ENCODE results near the gene SLC6A17.

Gene SLC6A17

DNA sequence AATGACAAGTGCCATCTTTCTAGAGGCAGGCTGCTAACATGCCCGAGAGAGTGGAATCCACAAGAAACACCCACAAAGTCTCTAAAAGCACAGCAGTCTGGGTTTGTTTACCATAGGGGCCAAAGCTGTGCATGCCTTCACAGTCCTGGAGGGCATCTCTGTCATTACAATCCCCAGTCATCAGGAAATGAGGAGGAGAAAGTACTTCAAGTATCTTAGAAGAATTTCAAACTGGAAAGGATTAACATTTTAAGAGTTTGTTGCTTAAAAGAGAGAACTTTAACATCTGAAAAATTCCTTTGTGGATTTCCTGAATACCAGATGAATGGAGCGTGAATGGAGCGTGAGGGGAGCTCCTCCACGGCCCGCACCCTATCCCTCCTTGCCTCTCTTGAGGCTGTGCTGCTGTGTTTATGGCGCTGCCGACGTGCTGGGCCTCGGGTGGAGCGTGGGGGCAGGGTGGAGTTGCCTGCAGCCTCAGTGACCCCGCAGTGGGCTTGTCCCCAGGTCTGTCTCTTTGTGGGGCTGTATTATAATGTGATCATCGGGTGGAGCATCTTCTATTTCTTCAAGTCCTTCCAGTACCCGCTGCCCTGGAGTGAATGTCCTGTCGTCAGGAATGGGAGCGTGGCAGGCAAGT lies 23.3 kb downstream of the SLC6A17 start:
- DNase-seq (ENCODE audit: low spot score), result no peak

DNA sequence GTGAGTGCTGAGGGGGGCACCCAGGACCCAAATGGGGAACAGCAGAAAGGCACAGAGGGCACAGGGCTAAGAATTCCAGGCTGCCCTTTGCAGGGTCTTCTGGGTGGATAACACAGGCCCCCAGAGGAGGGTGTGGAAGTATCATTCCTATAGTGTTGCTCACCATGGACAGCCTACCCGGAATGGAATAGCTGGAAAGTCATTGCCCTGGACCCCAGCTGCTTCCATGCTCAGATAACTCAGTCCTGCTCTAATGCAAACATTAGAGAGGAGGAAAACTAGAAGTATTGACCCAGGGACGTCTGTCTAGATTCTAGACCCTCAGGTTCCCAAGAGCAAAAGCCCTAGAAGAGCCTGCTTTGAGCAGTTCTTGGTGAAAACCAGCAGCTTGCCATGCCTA lies 24.7 kb downstream of the SLC6A17 start:
- no peak for DNase-seq (ENCODE audit: low spot score)

DNA sequence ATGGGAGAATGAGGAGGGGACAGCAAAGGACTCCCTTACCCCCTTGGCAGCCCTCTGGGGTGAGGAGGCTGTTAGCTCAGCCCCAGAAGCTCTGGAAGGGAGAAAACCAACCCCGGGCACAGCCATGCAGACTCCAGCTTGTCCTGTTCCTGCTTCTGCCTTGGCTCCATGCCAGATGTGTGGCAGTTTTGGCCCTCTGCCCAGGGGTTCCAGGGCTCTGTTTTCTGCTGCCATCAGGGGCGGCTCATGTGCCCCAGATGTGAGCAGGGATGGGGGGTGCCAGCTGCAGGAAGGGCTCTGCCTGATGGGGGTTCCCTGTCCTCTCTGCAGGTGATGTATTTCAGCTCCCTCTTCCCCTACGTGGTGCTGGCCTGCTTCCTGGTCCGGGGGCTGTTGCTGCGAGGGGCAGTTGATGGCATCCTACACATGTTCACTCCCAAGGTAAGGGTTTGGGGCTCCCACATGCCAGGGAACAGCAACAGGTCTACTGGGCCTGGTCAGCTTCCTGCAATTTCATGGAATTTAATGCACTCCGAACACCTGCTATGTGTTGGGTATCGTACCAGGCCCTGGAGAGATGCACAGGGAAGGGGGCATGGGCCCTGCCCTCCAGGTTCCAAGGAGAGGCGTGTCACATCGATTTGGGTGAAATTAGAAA lies 26.1 kb downstream of the SLC6A17 start:
- DNase-seq (ENCODE audit: low spot score), result no peak

DNA sequence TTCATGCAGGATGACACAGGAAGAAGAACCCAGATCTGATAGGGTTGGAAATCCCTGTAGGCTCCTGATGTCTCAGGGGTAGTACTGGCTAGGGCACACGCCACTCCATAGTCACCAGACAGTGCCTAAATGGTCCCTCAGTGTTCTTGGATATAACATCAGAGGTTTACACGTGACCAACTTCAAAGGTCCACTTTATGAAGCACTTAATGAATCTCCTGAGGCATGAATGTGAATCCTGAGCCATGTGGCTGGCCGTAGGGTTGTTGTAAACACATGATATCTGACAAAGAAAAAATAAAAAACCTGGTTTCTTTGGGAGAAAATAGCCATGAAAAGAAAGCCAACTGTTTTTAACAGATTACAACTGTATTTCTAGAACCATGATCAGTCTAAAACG lies 27.5 kb downstream of the SLC6A17 start:
- no peak for DNase-seq (ENCODE audit: low spot score)

DNA sequence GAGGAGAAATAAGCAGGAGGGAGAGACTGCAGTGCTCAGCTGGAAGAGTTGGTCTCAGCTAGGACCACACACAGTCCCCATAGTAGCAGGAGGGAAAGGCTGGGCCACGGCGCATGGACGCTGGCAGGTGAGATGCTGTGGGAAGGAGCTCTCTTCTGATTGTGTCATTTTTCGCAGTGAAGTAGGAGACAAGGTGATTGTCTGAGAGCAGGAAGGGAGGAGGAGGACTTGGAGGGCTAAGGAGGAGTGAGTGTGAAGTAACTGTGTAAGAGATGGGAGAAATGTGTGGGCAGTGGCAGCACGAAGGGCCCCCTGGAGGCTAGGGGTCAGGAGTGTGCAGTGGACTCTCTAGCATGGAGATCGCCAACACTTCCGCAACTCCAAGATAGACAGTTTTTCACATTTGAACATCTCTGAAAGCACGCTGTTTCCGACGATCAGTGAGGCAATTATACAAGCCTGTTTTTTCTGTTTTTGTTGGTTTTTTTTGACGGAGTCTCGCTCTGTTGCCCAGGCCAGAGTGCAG lies 33.4 kb downstream of the SLC6A17 start:
- DNase-seq (ENCODE audit: low spot score), result no peak

DNA sequence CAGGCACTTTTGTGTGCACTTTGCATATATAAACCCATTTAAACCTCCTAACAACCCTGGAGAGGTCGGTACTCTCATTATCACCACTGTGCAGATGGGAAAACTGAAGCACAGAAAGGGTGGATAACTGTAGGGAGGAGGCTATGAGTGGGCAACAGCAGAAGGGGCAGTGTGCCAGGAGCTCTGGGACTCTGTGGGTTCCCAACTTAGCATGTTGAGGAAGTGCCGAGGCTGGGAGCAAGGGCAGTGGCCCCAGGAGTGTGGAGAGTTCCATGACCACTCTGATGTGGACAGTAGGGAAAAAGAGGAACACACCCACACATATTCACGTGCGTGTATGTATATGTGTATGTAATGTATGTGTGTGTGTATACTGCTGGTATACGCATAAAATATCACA lies 34.2 kb downstream of the SLC6A17 start:
- DNase-seq (ENCODE audit: low spot score), result no peak

DNA sequence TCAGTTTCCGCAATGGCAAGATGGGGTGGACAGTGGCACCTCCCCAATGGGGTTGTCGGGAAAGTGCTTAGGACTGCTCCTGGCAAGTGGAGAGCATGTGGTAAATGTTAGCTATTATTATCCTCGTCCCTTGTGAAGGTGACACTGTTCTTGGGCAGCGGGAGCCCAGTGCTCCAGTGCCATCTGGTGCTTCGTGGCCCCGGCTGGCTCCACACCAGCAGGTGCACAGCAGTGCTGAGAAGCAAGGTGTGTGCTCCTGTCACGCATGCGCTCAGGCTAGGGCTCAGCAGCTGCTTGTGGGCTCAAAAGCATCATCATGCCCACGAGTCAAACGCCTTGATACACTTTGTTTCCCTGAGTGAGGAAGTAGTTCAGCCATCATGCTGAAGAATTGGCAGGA lies 34.9 kb downstream of the SLC6A17 start:
- no peak for DNase-seq (ENCODE audit: low spot score)

DNA sequence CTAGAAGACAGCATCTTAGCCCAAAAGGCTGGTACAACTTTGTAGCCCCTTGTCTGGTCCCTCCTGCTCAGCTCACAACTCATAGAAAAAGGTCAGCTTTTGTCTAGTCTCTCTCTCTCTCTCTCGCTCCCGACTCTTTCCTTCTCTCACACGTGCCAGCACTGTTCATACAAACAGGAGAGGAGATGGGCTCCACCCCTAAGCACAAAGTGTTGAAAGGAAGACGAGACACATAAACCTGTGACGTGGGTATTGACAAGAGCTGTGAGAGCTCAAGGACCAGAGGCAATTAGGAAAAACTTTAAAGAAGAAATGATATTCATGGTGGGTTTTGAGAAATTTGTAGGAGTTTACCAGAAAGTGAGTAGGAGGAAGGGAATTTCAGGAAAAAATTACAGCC lies 36.3 kb downstream of the SLC6A17 start:
- DNase-seq (ENCODE audit: low spot score), result no peak

DNA sequence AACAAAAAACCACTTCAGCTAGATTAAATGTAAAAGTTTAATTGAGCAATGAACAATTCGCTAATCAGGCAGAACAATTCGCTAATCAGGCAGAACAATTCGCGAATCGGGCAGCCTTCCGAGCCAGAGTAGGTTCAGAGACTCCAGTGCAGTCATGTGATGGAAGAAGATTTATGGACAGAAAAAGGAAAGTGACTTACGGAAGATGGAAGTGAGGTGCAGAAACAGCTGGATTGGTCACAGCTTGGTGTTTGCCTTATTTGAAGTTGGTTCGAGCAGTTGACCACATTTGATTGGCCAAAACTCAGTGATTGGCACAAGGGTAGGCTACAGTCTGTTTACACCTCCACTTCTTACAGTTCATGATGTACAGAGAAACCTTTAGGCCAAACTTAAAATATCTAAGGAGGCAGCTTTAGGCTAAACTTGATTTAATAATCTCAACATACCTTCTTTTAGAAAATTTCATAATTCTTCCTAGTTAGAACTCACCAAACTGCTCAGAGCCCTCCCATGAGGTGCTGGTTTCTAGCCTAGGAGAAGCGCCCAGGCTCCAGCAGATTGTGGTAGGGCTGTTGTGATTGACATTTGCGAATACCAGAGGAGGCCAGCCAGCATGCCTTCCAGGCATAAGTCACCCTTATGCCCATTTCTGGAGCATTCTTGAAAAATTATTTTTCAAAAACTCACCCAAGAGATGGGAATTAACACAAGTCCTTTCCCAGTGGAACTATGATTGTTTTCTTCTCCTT lies 37.0 kb downstream of the SLC6A17 start:
- DNase-seq (ENCODE audit: low spot score), result no peak

DNA sequence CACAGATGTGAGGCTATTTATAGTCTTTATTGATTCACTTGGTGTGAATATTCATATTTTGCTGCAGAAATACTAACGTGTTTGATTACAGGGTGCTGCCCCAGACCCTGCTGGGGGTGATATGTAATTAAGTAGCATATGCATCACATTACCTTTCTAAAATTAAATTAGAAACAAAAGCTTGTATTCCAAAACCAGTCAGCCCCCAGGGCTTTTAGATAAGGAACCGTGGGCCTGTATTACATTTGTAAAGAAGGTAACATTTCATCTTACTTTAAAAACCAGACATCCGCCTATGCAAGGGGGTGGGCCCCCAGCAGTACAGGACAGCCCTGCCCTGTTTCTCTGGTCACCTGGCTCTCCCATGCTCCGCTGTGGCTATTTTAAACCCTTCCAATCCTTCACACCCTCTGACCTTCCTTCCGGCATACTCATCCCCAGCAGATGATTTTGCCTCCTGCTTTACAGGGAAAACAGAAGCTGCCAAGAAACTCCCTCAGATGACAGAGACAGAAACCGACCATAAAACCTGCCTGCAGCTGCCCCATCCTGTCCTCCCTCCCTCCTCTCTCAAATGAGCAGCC lies 37.8 kb downstream of the SLC6A17 start:
- DNase-seq (ENCODE audit: low spot score), result no peak

DNA sequence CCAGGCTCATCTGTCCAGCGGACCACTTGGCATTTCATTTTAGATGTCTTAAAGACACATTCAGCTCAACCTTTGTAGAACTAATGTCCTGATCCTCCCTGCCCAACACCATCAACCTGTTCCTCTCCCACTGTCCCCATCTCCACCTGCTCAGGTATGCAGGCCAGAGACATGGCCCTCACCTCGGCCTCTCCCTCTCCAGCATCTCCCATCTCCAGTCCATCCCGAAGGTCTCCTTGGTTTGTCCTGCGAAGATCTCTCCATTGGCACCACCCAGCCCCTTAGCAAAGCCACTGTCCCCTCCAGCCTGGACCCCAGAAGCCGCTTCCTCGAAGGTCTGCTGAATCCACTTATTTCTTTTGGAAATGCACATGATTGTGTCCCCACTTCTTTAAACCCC lies 38.9 kb downstream of the SLC6A17 start:
- DNase-seq (ENCODE audit: low spot score), result no peak

DNA sequence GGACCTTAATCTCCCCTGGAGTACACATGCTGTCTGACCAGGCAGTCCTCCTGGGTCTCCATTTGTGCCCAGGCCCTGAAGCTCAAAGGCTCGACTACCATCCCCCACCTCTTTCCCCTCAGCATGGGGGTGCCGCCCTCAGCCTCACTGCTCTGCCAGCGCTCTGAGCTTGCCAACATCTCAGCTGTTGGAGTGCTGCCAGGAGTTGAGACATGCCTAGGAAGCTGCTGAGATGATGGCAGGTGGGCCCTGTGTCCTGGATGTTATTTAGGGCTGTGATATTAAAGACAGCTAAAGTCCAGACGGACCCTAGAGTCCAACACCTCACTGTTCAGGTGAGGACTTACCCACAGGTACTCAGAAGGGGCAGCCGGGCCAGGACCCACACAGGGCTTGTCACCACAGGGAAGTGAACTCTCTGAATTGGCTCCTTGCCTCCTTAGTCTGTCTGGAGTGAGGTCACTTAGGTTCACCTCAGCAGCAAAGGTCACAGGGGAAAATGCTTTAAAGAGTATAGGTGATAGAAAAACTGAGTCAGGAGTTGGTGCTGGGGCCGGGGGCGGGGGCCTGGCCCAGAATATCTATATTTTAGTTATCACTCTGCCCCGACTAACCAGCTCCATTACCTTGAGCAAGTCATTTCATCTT lies 40.1 kb downstream of the SLC6A17 start:
- no peak for DNase-seq (ENCODE audit: low spot score)

DNA sequence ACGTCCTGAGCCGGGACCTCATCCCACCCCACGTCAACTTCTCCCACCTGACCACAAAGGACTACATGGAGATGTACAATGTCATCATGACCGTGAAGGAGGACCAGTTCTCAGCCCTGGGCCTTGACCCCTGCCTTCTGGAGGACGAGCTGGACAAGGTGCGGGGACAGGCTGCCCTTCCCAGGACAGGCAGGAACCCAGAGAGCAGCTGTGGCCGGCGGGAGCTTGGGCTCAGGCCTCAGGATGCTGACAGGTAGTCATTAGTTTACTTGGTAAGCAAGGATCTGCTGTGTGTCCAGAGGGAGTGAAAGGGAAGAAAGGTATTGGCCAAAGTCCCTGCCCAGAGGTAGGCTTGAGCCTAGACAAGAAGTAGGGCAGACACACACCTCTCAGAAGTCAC lies 42.2 kb downstream of the SLC6A17 start:
- no peak for DNase-seq (ENCODE audit: low spot score)

DNA sequence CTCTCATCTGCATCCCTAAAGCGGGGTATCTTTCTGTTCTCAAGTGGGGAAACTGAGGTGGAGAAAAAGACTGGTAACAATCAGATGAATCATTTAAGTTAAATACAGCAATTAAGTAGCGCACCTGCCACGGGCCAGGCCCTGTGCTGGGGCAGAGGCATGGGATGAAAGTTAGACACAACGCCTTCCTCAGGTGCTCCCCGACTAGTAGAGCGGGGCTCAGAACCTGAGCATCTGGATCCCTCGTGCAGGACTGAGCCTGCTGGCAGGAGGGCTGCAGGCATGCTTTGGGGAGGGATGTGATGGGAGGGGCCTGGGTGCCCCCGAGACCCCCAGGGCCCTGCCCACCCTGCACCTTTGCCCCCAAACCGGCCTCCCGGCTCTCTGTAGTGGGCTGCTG lies 44.9 kb downstream of the SLC6A17 start:
- no peak for DNase-seq (ENCODE audit: low spot score)

DNA sequence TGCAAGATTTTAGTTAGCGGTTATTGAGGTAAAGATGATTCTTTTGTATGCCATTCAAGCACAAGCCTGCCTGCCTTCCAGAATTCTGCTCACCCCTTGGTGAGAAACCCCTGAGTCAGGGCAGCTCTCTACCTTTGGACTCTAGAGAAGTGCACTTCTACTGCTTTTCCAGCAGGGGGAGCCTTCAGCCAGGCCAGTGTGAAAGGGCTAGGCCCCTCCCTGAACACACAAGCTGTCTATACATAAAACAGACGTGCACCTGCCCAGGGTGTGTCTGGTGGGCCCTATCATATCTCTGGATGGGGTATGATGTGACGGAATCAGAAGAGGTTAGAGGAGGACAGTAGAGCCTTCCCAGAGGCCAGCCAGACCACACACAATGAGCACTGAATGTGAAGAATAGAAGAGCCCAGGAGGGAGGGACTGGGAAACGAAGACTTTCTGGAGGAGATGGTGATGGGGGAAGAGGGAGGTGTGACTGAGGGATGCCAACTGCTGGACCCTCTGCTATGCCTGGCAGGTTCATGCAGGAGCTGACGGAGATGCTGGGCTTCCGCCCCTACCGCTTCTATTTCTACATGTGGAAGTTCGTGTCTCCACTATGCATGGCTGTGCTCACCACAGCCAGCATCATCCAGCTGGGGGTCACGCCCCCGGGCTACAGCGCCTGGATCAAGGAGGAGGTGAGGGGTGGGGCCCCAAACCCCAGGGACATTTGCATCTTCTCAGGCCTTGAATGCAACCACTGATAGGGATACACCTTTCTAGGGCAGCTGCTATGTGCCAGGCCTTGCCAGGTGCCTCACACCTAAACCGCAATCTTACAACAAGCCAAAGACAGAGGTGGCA lies 46.8 kb downstream of the SLC6A17 start:
- peak; percentile 74 for DNase-seq (ENCODE audit: low spot score)

DNA sequence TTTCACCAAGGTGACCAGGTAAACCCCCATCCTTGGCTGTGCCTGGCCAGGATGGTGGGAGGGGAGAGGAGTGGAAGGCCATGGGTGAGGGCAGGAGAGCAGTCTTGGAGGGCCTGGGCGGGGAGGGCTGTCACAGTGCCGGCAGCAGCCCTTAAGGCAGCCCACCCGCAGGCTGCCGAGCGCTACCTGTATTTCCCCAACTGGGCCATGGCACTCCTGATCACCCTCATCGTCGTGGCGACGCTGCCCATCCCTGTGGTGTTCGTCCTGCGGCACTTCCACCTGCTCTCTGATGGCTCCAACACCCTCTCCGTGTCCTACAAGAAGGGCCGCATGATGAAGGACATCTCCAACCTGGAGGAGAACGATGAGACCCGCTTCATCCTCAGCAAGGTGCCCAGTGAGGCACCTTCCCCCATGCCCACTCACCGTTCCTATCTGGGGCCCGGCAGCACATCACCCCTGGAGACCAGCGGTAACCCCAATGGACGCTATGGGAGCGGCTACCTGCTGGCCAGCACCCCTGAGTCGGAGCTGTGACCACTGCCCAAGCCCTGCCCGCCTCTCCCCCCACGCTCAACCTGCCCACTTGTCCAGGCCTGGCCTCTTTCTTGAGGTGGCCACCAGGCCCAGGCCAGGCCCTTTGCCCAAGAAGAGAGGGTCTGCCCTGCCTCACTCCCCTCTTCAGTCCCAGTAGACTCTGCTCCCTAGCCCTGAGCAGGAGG lies 47.8 kb downstream of the SLC6A17 start:
- no peak for DNase-seq (ENCODE audit: low spot score)

DNA sequence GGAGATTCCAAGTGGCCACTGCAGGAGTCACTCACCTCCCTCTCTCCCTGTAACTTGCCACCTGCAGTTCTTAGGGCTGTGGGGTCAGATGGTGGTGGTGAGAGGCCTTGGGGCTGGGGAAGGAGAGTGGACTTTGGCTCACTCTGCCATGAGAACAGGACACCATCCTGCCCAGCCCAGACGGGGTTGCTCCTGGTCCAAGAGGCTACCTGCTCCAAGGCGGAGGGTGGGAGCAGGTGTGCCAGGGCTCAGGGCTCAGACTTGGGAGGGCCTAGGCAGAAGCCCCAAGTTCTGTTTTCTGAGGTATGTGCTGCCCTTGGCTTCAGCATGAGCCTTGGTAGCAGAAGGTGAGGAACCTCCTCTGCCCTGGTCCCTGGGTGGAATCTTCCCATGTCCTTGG lies 48.5 kb downstream of the SLC6A17 start:
- DNase-seq (ENCODE audit: low spot score), result no peak

DNA sequence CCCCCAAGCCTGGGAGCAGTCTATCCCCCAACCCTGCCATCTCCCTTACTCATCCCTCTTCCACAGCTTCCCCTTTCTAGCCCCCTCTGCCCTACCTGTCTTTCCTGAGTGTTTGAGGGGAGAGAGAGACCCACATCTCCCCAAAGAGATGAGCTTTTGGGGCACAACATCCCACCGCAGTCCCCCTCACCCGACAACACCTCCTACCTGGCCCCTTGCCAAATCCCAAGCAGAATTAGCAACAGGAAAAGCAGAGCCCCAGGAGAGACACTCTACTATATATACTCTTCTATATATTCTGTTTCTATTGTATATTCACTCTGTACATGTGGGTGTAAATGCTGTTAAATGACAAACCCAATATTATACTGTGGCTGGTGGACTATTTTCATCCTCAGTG lies 49.9 kb downstream of the SLC6A17 start:
- no peak for DNase-seq (ENCODE audit: low spot score)

DNA sequence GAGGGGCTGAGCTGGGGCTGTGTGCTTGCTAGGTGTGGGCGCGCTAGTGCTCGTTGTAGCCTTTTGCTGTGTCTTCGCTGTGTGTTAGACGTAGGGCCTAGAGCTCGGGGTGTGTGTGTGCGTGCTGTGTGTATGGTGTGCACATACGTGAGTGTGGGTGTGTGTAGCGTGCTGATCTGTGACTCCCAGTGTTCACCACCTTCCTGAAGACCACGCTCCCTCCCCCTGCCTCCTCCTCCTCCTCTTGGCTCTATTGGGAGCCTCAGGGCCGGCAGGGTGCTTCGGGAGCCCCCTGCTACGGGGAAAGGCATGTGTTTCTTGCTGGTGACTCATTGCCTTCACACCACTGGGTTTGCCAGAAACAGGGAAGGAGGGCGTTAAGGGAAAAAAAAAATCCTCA lies 50.4 kb downstream of the SLC6A17 start:
- DNase-seq (ENCODE audit: low spot score), result no peak

DNA sequence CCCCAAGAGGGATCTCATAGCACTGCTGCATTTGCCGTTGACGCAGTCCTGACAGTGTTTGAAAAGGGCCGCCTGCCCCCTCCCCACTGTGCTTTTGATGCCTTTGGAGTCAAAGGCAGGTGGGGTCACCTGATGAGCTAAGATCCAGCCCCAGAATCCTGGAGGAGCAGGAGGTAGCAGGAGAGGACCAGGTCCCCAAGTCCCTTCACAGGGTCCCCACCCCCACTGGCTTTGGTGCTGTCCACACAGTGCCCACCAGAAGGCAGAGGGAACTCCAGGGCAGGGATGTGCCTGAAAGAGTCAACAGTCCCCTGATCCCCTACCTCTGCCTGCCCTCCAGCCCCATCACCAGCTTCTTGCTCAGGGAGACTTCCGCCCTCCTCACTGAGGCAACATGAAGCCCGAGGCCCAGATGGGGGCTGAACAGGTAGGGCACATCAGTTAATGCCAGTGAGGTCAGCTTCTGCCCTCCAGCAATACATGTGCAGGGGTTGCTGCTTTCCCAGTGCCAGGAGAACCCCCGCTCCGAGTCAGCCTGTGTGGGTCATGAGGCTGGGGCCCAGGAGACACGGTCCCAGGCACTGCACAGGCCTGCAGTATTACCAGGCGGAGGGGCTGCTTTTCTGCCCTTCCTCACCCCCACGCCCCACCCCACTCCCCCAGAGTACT lies 51.0 kb downstream of the SLC6A17 start:
- DNase-seq (ENCODE audit: low spot score), result no peak

Data from SK-N-DZ (cell line).